IPS-20b (cell line): Measurements from ENCODE around the gene AQP7.

ENCODE experiments used
- H3K27ac ChIP-seq: one replicate; pipeline ENCODE4 v1.5.1; 2013; ENCODE audit warnings: low read length
- H3K27me3 ChIP-seq: 2 replicates; pipeline ENCODE4 v1.6.1; 2013; ENCODE audit warnings: mild to moderate bottlenecking, low read length, inconsistent platforms; ENCODE audit not compliant: insufficient read depth
- H3K36me3 ChIP-seq: 2 replicates; pipeline ENCODE4 v1.6.1; 2013; ENCODE audit warnings: low read depth, mild to moderate bottlenecking, inconsistent platforms, low read length, moderate library complexity; ENCODE audit not compliant: insufficient read depth
- H3K4me1 ChIP-seq: 2 replicates; pipeline ENCODE4 v1.6.1; 2013; ENCODE audit warnings: mild to moderate bottlenecking, control low read depth, inconsistent platforms, low read length, moderate library complexity; ENCODE audit not compliant: insufficient read depth
- H3K4me3 ChIP-seq: 2 replicates; pipeline ENCODE4 v1.5.1; 2013; ENCODE audit warnings: mild to moderate bottlenecking, low read length, inconsistent platforms
- H3K9ac ChIP-seq: 2 replicates; pipeline ENCODE4 v1.6.1; 2013; ENCODE audit warnings: low read depth, mild to moderate bottlenecking, inconsistent platforms, low read length, moderate library complexity
- H3K9me3 ChIP-seq: 2 replicates; pipeline ENCODE4 v1.6.1; 2013; ENCODE audit warnings: mild to moderate bottlenecking, low read depth, low read length, inconsistent platforms; ENCODE audit not compliant: insufficient read depth

AQP7 gene

DNA sequence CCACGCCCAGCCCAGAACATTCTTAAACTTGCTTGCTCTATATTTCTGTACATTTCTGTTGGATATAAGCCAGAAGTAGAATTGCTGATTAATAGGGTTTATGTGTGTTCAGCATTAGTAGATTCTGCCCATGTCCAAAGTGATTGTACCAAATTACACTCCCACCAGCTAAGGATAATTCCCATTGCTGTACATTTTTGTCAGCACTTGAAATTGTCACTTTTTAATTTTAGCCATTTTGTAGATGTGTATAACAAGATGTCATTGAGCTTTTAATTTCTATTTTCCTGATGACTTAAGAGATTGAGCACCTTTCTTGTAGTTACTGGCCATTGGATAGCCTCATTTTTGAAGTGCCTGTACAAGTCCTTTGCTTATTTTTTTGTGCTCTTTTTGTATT is 46.4 kb downstream of the AQP7 start:
- H3K27ac ChIP-seq: no peak overlapping the region
- no peaks in the 10 kb centered on the region for H3K9me3 ChIP-seq
- H3K4me3 ChIP-seq: no peak overlapping the region
- H3K9ac ChIP-seq: no peak overlapping the region
- peaks cover 16% of the 10 kb centered on the region for H3K36me3 ChIP-seq
- no peaks in the 10 kb centered on the region for H3K27me3 ChIP-seq
- no peaks in the 10 kb centered on the region for H3K4me1 ChIP-seq

DNA sequence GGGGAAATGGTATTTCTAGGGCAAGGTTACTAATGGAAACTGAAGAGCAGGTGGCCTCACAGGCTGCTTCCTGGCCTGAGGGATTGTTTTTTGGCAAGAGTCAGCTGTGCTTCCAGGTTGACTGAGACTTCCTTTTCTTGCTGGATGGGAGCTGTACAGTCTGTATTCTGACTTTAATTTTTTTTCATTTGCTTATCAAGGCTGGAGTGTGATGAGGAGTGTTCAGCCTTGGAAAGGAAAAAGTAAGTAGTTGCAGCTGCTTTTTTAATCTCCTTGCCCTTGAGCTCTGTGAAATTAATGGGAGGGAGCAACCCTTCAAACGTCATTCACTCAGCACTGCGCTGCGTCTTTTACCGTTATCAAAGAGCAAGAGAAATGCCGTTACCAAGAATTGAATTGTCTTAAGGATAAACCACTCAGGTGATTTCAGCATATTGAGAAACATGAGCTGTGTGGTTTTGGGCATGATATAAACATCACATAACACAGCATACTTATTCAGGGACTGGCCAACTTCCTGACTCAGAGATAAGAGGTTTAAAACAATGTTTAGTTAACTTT is 47.6 kb downstream of the AQP7 start:
- Histone ChIP-seq H3K27ac (no peak overlapping the region), H3K36me3 (peaks cover 16% of the 10 kb centered on the region), H3K4me1 (no peaks in the 10 kb centered on the region), H3K9me3 (no peaks in the 10 kb centered on the region), H3K27me3 (no peaks in the 10 kb centered on the region), H3K4me3 (no peak overlapping the region), H3K9ac (no peak overlapping the region)

DNA sequence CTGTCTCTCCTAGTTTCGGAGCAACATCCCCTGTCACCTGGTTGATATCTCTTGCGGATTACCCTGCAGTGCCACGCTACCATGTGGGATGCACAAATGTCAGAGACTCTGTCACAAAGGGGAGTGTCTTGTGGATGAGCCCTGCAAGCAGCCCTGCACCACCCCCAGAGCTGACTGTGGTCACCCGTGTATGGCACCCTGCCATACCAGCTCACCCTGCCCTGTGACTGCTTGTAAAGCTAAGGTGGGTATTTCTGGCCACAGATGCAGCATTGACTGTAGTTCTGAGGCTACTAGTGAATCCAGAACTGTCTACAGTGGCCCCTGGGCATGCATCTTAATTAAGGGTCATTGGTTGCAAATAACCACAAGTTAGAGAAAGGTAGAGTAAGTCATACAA is 50.8 kb downstream of the AQP7 start:
- Histone ChIP-seq H3K4me1 (peaks cover 4% of the 10 kb centered on the region; the same call in 1 of the 2 replicates), H3K36me3 (peaks cover 40% of the 10 kb centered on the region), H3K4me3 (no peak overlapping the region), H3K27ac (no peak overlapping the region), H3K9me3 (no peaks in the 10 kb centered on the region), H3K27me3 (no peaks in the 10 kb centered on the region), H3K9ac (no peak overlapping the region)

DNA sequence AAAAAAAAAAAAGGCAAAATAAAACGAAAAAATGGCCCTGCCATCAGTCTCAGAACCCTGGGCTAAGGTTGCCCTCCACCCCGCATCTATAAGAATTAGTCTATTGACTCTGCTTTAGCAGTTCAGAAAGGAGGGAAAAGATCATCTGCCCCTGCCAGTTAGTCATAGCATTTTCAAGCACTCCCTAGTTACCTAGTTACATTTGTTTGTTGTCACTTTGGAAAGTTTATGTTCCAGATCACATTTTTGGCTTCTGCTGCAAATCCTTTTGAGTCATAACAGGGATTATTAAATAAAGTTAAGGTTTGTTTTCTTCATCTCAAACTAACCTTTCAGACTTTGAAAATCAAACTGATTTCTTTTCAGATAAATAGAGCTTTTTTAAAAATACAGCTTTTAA is 52.1 kb downstream of the AQP7 start:
- Histone ChIP-seq H3K27me3 (no peaks in the 10 kb centered on the region), H3K9ac (no peak overlapping the region), H3K4me3 (no peak overlapping the region), H3K36me3 (peaks cover 45% of the 10 kb centered on the region), H3K27ac (no peak overlapping the region), H3K9me3 (no peaks in the 10 kb centered on the region), H3K4me1 (peaks cover 4% of the 10 kb centered on the region; the same call in 1 of the 2 replicates)

DNA sequence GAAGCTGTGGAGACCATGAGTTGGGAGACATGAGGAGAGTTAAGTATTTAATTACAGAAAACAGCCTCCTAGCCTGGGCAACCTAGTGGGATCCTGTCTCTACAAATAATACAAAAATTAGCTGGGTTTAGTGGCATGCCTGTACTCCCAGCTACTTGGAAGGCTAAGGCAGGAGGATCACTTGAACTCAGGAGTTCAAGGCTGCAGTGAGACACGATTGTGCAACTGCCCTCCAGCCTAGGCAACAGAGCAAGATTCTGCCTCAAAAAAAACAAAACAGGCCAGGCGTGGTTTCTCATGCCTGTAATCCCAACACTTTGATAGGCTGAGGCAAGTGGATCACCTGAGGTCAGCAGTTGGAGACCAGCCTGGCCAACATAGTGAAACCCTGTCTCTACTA is 52.6 kb downstream of the AQP7 start:
- Histone ChIP-seq H3K4me3 (no peak overlapping the region), H3K27ac (no peak overlapping the region), H3K9ac (no peak overlapping the region), H3K9me3 (no peaks in the 10 kb centered on the region), H3K4me1 (peaks cover 4% of the 10 kb centered on the region; the same call in 1 of the 2 replicates), H3K27me3 (no peaks in the 10 kb centered on the region), H3K36me3 (peaks cover 41% of the 10 kb centered on the region)

DNA sequence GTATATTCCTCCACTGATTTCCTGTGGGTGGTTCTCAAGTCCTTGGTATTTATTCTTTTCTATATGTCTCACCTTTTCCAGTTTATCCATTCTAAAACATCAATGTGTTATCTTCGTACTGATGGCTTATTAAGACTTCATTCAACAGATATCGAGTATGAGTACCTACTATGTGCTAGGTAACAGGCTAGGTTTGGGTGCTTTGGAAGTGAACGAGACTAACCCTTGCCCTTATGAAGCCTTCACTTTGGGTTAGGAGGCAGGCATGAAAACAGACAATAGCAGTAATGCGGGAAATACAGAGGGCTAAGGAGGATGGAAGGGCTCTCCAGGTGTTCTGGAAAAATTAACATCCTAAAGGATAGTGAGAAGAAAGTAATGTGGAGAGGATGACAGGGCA is 53.4 kb downstream of the AQP7 start:
- H3K4me3 ChIP-seq: no peak overlapping the region
- H3K36me3 ChIP-seq: peaks cover 45% of the 10 kb centered on the region
- no peaks in the 10 kb centered on the region for H3K27me3 ChIP-seq
- peaks cover 4% of the 10 kb centered on the region; the same call in 1 of the 2 replicates for H3K4me1 ChIP-seq
- no peak overlapping the region for H3K9ac ChIP-seq
- no peaks in the 10 kb centered on the region for H3K9me3 ChIP-seq
- no peak overlapping the region for H3K27ac ChIP-seq

DNA sequence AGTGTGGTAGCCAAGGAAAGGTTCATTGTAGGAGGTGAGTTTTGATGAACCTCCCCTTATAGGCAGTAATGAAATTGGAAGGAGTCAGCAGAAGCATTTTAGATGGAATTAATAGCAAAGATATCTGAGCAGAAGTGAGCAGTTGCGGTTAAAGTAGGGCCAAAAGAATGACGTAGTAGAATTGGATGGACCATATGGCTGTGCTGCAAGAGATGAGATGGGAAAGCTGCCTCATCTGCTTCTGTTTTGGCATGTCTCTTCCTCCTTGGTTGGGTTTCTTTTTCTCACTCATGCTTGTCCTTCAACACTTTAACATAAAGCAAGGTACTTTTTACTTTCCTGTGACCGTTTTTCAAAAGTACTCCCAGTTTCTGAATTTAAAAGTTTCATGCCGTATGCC is 55.8 kb downstream of the AQP7 start:
- no peak overlapping the region for H3K4me3 ChIP-seq
- H3K9me3 ChIP-seq: no peaks in the 10 kb centered on the region
- peaks cover 67% of the 10 kb centered on the region for H3K36me3 ChIP-seq
- no peak overlapping the region for H3K9ac ChIP-seq
- H3K27ac ChIP-seq: no peak overlapping the region
- H3K4me1 ChIP-seq: peaks cover 4% of the 10 kb centered on the region; the same call in 1 of the 2 replicates
- H3K27me3 ChIP-seq: no peaks in the 10 kb centered on the region

DNA sequence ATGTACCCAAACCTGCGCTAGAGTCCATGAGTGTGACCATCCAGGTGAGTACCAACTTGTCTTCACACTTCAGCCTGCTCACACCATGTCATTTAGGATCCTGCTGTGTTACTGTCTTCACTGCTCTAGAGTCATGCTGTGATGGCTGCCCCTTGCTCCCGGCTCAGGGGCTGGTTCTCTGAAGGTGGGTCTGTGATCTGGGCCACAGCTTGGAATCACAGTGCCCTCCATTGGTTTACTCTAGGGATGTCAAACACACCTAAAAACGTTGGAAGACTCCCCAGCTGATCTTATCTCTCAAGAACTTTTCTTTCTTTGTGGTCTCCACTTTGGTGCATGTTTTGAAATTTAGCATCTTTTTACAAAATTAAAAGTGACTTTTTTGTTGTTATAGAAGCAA is 58.2 kb downstream of the AQP7 start:
- H3K27me3 ChIP-seq: no peaks in the 10 kb centered on the region
- no peak overlapping the region for H3K27ac ChIP-seq
- no peak overlapping the region for H3K9ac ChIP-seq
- no peak overlapping the region for H3K4me3 ChIP-seq
- H3K36me3 ChIP-seq: peaks cover 91% of the 10 kb centered on the region
- H3K4me1 ChIP-seq: peaks cover 4% of the 10 kb centered on the region; the same call in 1 of the 2 replicates
- peaks cover 18% of the 10 kb centered on the region for H3K9me3 ChIP-seq

DNA sequence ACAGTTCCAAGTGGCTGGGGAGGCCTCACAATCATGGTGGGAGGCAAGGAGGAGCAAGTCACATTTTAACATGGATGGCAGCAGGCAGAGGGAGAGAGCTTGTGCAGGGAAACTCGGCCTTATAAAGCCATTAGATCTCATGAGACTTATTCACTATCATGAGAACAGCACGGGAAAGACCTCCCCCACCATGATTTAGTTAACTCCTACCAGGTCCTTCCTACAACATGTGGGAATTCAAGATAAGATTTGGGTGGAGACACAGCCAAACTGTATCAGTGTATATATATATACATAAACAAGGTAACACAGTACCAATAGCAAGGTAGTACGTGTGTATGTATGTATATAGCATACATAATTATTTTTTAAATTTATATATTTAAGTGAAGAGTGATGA is 61.2 kb downstream of the AQP7 start:
- no peaks in the 10 kb centered on the region for H3K27me3 ChIP-seq
- no peak overlapping the region for H3K9ac ChIP-seq
- H3K27ac ChIP-seq: no peak overlapping the region
- no peak overlapping the region for H3K4me3 ChIP-seq
- H3K36me3 ChIP-seq: peaks cover 83% of the 10 kb centered on the region
- H3K9me3 ChIP-seq: peaks cover 27% of the 10 kb centered on the region
- H3K4me1 ChIP-seq: no peaks in the 10 kb centered on the region

DNA sequence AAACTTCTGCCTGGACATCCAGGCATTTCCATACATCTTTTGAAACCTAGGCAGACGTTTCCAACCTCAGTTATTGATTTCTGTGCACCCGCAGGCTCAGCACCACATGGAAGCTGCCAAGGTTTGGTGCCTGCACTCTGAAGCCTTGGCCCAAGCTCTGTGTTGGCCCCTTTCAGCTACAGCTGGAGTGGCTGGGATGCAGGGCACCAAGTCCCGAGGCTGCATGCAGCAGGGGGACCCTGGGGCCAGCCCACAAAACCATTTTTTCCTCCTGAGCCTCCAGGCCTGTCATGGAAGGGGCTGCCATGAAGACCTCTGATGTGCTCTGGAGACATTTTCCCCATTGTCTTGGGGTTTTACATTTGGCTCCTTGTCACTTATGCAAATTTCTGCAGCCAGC is 62.2 kb downstream of the AQP7 start:
- Histone ChIP-seq H3K27me3 (no peaks in the 10 kb centered on the region), H3K9ac (no peak overlapping the region), H3K4me3 (no peak overlapping the region), H3K36me3 (peaks cover 81% of the 10 kb centered on the region), H3K4me1 (no peaks in the 10 kb centered on the region), H3K9me3 (peaks cover 27% of the 10 kb centered on the region), H3K27ac (no peak overlapping the region)
